HEK293 (cell line): Measurements from ENCODE around the gene MYO1D.

Experiments
- CTCF ChIP-seq: fragments of 450-650 bp; formaldehyde crosslinking; IDR thresholded peaks from 2 replicates; pipeline ENCODE4 v1.5.1; 2016; ENCODE audit warnings: missing biosample characterization, missing genetic modification characterization
- HOXA7 ChIP-seq: sonication (generic); formaldehyde crosslinking; IDR thresholded peaks from 2 replicates; pipeline ENCODE4 v1.8.1; 2022; ENCODE audit warnings: missing genetic modification reagents, borderline replicate concordance
- RBAK ChIP-seq: fragments of 450-650 bp; formaldehyde crosslinking; IDR thresholded peaks from 2 replicates; pipeline ENCODE4 v1.5.1; 2016; ENCODE audit warnings: missing biosample characterization, missing genetic modification characterization
- TCF7L2 ChIP-seq: IDR thresholded peaks from 2 replicates; pipeline ENCODE4 v1.6.1; 2011; ENCODE audit warnings: low read depth, mild to moderate bottlenecking, inconsistent platforms, low read length, moderate library complexity, borderline replicate concordance
- YY1 ChIP-seq: fragments of 450-650 bp; formaldehyde crosslinking; IDR thresholded peaks from 2 replicates; pipeline ENCODE4 v1.5.1; 2018; ENCODE audit warnings: missing biosample characterization, missing genetic modification characterization
- ZBTB20 ChIP-seq: fragments of 450-650 bp; formaldehyde crosslinking; IDR thresholded peaks from 2 replicates; pipeline ENCODE4 v1.5.1; 2016; ENCODE audit warnings: missing biosample characterization, missing genetic modification characterization
- ZBTB8A ChIP-seq: fragments of 450-650 bp; formaldehyde crosslinking; IDR thresholded peaks from 2 replicates; pipeline ENCODE4 v1.5.1; 2016; ENCODE audit warnings: missing biosample characterization, missing genetic modification characterization
- ZNF121 ChIP-seq: fragments of 450-650 bp; formaldehyde crosslinking; IDR thresholded peaks from 2 replicates; pipeline ENCODE4 v1.5.1; 2016; ENCODE audit warnings: missing biosample characterization, missing genetic modification characterization
- ZNF239 ChIP-seq: fragments of 450-650 bp; formaldehyde crosslinking; IDR thresholded peaks from 2 replicates; pipeline ENCODE4 v1.5.1; 2016; ENCODE audit warnings: missing biosample characterization, missing genetic modification characterization
- ZNF398 ChIP-seq: fragments of 450-650 bp; formaldehyde crosslinking; IDR thresholded peaks from 2 replicates; pipeline ENCODE4 v1.5.1; 2017; ENCODE audit warnings: missing biosample characterization, missing genetic modification characterization
- ZNF449 ChIP-seq: fragments of 450-650 bp; formaldehyde crosslinking; IDR thresholded peaks from 2 replicates; pipeline ENCODE4 v1.5.1; 2017; ENCODE audit warnings: missing biosample characterization, mild to moderate bottlenecking, missing genetic modification characterization, moderate library complexity
- ZNF549 ChIP-seq: fragments of 450-650 bp; IDR thresholded peaks from 2 replicates; pipeline ENCODE4 v1.5.1; 2018; ENCODE audit warnings: missing biosample characterization, missing genetic modification characterization, mild to moderate bottlenecking, inconsistent platforms, moderate library complexity
- ZNF707 ChIP-seq: fragments of 450-650 bp; formaldehyde crosslinking; IDR thresholded peaks from 2 replicates; pipeline ENCODE4 v1.5.1; 2016; ENCODE audit warnings: missing biosample characterization, missing genetic modification characterization

GRCh38 chr17:32608267-32608666 lies 268.7 kb downstream of the MYO1D start:
- TF ChIP-seq ZNF398 (tag by site-specific recombination) (no peak), CTCF (tag by site-specific recombination) (no peak), ZNF707 (tag by site-specific recombination) (no peak), HOXA7 (CRISPR knock-in tag) (no peak), ZNF449 (no peak), YY1 (tag by site-specific recombination) (no peak), ZNF121 (tag by site-specific recombination) (no peak), ZNF239 (tag by site-specific recombination) (no peak), TCF7L2 (no peak), ZBTB20 (tag by site-specific recombination) (no peak), ZNF549 (tag by site-specific recombination) (no peak), RBAK (tag by site-specific recombination) (no peak), ZBTB8A (tag by site-specific recombination) (no peak)
